Upper lobe of left lung (tissue), 6 donors: ENCODE results near the gene SRP54. TPM values are rescaled to one million over a fixed set of nuclear protein-coding genes. Genes with fewer than 3 reads are reported as not detected.

Experiments
- ATAC-seq, 2 donors: fragments of 200-7000 bp; cut with Tn5 transposase; one replicate each; pipeline ENCODE4 v1.9.1; 2022; ENCODE audit warnings: mild to moderate bottlenecking in 2 of 2, moderate library complexity in 2 of 2; ENCODE audit not compliant: low FRiP score in 2 of 2
- DNase-seq, 2 donors: peaks; one replicate each; pipeline ENCODE4 v3.0.0-alpha.2; 2019 to 2020
- H3K27ac ChIP-seq, 4 donors: fragments of 200-600 bp; sonication (generic); one replicate each; pipeline ENCODE4 v1.5.1; 2016 to 2019
- H3K27me3 ChIP-seq, 4 donors: fragments of 200-600 bp; sonication (generic); one replicate each; pipeline ENCODE4 v1.5.1; 2017 to 2019
- H3K36me3 ChIP-seq, 4 donors: fragments of 200-600 bp; sonication (generic); one replicate each; pipeline ENCODE4 v1.5.1; 2016 to 2019
- H3K4me1 ChIP-seq, 4 donors: fragments of 200-600 bp; sonication (generic); one replicate each; pipeline ENCODE4 v1.5.1; 2018 to 2019
- H3K4me3 ChIP-seq, 4 donors: fragments of 200-600 bp; sonication (generic); one replicate each; pipeline ENCODE4 v1.5.1; 2017 to 2019; ENCODE audit warnings: mild to moderate bottlenecking in 2 of 4, moderate library complexity in 1 of 4
- H3K9me3 ChIP-seq, 4 donors: fragments of 200-600 bp; sonication (generic); one replicate each; pipeline ENCODE4 v1.5.1; 2018 to 2019
- EP300 ChIP-seq, 4 donors: sonication (generic); formaldehyde crosslinking; IDR thresholded peaks; one replicate each; pipeline ENCODE4 v1.5.1; 2017; ENCODE audit warnings: antibody characterized with exemption in 4 of 4, control low read depth in 2 of 4
- POLR2A ChIP-seq, 4 donors: fragments of 450-650 bp; IDR thresholded peaks; one replicate each; pipeline ENCODE4 v1.5.1; 2016 to 2017; ENCODE audit warnings: antibody characterized with exemption in 4 of 4, mild to moderate bottlenecking in 2 of 4
- POLR2AphosphoS5 ChIP-seq, 2 donors: sonication (generic); formaldehyde crosslinking; IDR thresholded peaks; one replicate each; pipeline ENCODE4 v1.5.1; 2017; ENCODE audit warnings: antibody characterized with exemption in 2 of 2
- WGBS, 2 donors: methylation state at CpG; one replicate each; pipeline ENCODE4 v1.1.5; 2017 to 2018; 5-methylcytosine and 5-hydroxymethylcytosine counted together
- total RNA-seq, 6 donors: library from RNA; depleted of rRNA in 4 of 6; stranded (reverse); fragments of >200 nt in 4 of 6; gene quantifications; one replicate each; pipeline versions ENCODE4 v1.1.0 to v1.2.1, GENCODE V29; 2016 to 2021
- TF ChIP-seq, protein P1 (sequence below), 6 experiments: fragments of 450-650 bp in 4 of 6; fragments of 200-600 bp in 2 of 6; sonication (generic) in 2 of 6; IDR thresholded peaks; one replicate each; pipeline ENCODE4 v1.5.1; 2016 to 2019; ENCODE audit warnings: antibody characterized with exemption in 6 of 6
- donor health status: DM: no; HTN: no; CAD: no; lungs with moderate emphysema.
- donor health status: DM: no; HTN: yes; CAD: no; lungs with severe emphysema.

The SRP54 gene
- total RNA-seq, 6 donors from 2014 or later = 19.0 to 99.1 (median 45.9) TPM

DNA sequence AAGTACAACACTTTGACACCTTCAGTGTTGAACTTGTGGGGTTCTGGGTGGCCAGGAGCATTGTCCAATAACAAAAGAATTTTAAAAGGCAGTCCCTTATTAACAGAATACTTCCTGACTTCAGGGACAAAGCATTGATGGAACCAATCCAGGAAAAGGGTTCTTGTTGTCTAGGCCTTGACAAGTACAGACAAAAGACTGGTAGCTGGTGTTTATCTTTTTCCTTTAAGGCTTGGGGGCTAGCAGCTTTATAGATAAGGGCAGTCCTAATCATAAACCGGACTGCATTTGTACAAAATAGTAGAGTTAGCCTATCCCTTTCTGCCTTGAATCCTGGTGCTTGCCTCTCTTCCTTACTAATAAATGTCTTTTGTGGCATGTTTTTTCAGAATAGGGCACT, 90.7 kb downstream of the SRP54 start:
- peaks cover 0 to 7% (median 0%) of the 10 kb centered on the region in 4 donors for H3K4me1 ChIP-seq
- no peak overlapping the region for H3K27ac ChIP-seq
- DNase-seq (no peak), ATAC-seq (no peak)
- peaks cover 2 to 70% (median 20%) of the 10 kb centered on the region in 4 donors for H3K36me3 ChIP-seq
- no peaks in the 10 kb centered on the region for H3K9me3 ChIP-seq
- H3K27me3 ChIP-seq = no peaks in the 10 kb centered on the region
- H3K4me3 ChIP-seq = no peak overlapping the region
- TF ChIP-seq, protein P1, sequence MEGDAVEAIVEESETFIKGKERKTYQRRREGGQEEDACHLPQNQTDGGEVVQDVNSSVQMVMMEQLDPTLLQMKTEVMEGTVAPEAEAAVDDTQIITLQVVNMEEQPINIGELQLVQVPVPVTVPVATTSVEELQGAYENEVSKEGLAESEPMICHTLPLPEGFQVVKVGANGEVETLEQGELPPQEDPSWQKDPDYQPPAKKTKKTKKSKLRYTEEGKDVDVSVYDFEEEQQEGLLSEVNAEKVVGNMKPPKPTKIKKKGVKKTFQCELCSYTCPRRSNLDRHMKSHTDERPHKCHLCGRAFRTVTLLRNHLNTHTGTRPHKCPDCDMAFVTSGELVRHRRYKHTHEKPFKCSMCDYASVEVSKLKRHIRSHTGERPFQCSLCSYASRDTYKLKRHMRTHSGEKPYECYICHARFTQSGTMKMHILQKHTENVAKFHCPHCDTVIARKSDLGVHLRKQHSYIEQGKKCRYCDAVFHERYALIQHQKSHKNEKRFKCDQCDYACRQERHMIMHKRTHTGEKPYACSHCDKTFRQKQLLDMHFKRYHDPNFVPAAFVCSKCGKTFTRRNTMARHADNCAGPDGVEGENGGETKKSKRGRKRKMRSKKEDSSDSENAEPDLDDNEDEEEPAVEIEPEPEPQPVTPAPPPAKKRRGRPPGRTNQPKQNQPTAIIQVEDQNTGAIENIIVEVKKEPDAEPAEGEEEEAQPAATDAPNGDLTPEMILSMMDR (IDR thresholded peaks at IDR 0.05) = no peak
- TF ChIP-seq POLR2A (IDR thresholded peaks at IDR 0.05) (no peak), EP300 (IDR thresholded peaks at IDR 0.05) (no peak), POLR2AphosphoS5 (IDR thresholded peaks at IDR 0.05) (no peak)
- WGBS, 2 donors = 61 to 74% methylated on average over 1 of the region's 1 CpG

DNA sequence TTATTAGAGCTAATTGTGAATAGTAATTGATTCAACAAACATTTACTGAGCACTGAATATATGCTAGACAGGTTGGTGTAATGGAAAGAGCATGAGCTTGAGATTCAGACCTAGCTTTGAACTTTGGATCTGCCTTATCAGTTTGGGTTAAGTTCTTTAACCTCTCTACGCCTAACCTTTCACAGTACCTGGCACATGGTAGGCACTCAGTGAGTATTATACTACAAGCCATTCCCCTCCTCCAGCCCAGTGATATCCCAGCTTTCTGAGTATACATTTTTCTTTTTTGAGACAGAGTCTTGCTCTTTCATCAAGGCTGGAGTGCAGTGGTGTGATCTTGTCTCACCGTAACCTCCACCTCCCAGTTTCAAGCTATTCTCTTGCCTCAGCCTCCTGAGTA, 95.3 kb downstream of the SRP54 start:
- WGBS, 2 donors = 95 to 100% methylated on average over 2 of the region's 2 CpGs
- ATAC-seq = no peak
- H3K36me3 ChIP-seq = peaks cover 8 to 76% (median 38%) of the 10 kb centered on the region in 4 donors

More for the DNA sequence above, 95.3 kb downstream of the SRP54 start:
- TF ChIP-seq POLR2AphosphoS5 (IDR thresholded peaks at IDR 0.05) (no peak), POLR2A (IDR thresholded peaks at IDR 0.05) (no peak), EP300 (IDR thresholded peaks at IDR 0.05) (no peak)
- TF ChIP-seq, protein P1 (IDR thresholded peaks at IDR 0.05) = no peak
- no peak for DNase-seq
- H3K4me1 ChIP-seq = peaks cover 0 to 6% (median 0%) of the 10 kb centered on the region in 4 donors
- no peak overlapping the region for H3K27ac ChIP-seq
- no peaks in the 10 kb centered on the region for H3K9me3 ChIP-seq
- H3K27me3 ChIP-seq = no peaks in the 10 kb centered on the region
- no peak overlapping the region for H3K4me3 ChIP-seq

Other genes with a start within 250 kb of the SRP54 start
- 10 to 100 TPM; 27.6 to 44.3 (median 36.6) TPM for gene BAZ1A, start 107.6 kb upstream of the SRP54 start, total RNA-seq
- gene FAM177A1, start 63.3 kb downstream of the SRP54 start, total RNA-seq = 100 to 1,000 TPM in 3 of 6 donors, 10 to 100 TPM in 3; 88.5 to 221 (median 116) TPM
- 10 to 100 TPM; 14.6 to 26.2 (median 21.1) TPM for gene PPP2R3C, start 139.0 kb downstream of the SRP54 start, total RNA-seq
- 10 to 100 TPM; 19.0 to 43.3 (median 30.2) TPM for gene PRORP, start 139.6 kb downstream of the SRP54 start, total RNA-seq